ENCODE data around the gene TBPL2.
"Not testable (repeated sequence)": the region's sequence is repeated elsewhere in the genome, so short reads cannot be mapped to it uniquely, and the experiment has no call there.

TBPL2 gene

GRCh38 chr14:55473786-55474185 lies 33.4 kb upstream of the TBPL2 start:
- Mint-ChIP-seq H3K4me1 (no peaks in the 10 kb centered on the region), H3K9me3 (peaks cover 2% of the 10 kb centered on the region), H3K27me3 (ENCODE audit: low read depth) (no peaks in the 10 kb centered on the region), H3K36me3 (ENCODE audit: low read depth) (no peaks in the 10 kb centered on the region), H3K27ac (no peak overlapping the region), H3K4me3 (no peak overlapping the region)
- TF ChIP-seq CTCF (IDR thresholded peaks at IDR 0.05; ENCODE audit: unreplicated experiment in 3 of 3): no peak

GRCh38 chr14:55470025-55470424 lies 29.6 kb upstream of the TBPL2 start:
- Mint-ChIP-seq H3K27ac (no peak overlapping the region), H3K4me1 (no peaks in the 10 kb centered on the region), H3K4me3 (no peak overlapping the region), H3K27me3 (ENCODE audit: low read depth) (no peaks in the 10 kb centered on the region), H3K9me3 (peaks cover 4% of the 10 kb centered on the region), H3K36me3 (ENCODE audit: low read depth) (no peaks in the 10 kb centered on the region)
- TF ChIP-seq CTCF (IDR thresholded peaks at IDR 0.05; ENCODE audit: unreplicated experiment in 3 of 3): no peak

- TF ChIP-seq CTCF (IDR thresholded peaks at IDR 0.05; ENCODE audit: unreplicated experiment in 3 of 3): no peak
- Mint-ChIP-seq H3K9me3 (peaks cover 4% of the 10 kb centered on the region), H3K4me1 (no peaks in the 10 kb centered on the region), H3K4me3 (no peak overlapping the region), H3K27ac (no peak overlapping the region), H3K36me3 (ENCODE audit: low read depth) (no peaks in the 10 kb centered on the region), H3K27me3 (ENCODE audit: low read depth) (peaks cover 3% of the 10 kb centered on the region)
Observed at GRCh38 chr14:55467307-55467706, 26.9 kb upstream of the TBPL2 start.

- TF ChIP-seq CTCF (IDR thresholded peaks at IDR 0.05; ENCODE audit: unreplicated experiment in 3 of 3): no peak
- Mint-ChIP-seq H3K4me1 (peaks cover 11% of the 10 kb centered on the region), H3K27me3 (ENCODE audit: low read depth) (peaks cover 10% of the 10 kb centered on the region), H3K36me3 (ENCODE audit: low read depth) (no peaks in the 10 kb centered on the region), H3K27ac (no peak overlapping the region), H3K4me3 (no peak overlapping the region), H3K9me3 (peaks cover 4% of the 10 kb centered on the region)
Observed at GRCh38 chr14:55458800-55459515, 18.5 kb upstream of the TBPL2 start.

- peaks cover 4% of the 10 kb centered on the region for H3K9me3 Mint-ChIP-seq
- peaks cover 7% of the 10 kb centered on the region for H3K27me3 Mint-ChIP-seq (ENCODE audit: low read depth)
- TF ChIP-seq CTCF (IDR thresholded peaks at IDR 0.05; ENCODE audit: unreplicated experiment in 3 of 3): no peak
- peaks cover 14% of the 10 kb centered on the region for H3K4me1 Mint-ChIP-seq
- no peaks in the 10 kb centered on the region for H3K36me3 Mint-ChIP-seq (ENCODE audit: low read depth)
- no peak overlapping the region for H3K4me3 Mint-ChIP-seq
- H3K27ac Mint-ChIP-seq: no peak overlapping the region
Observed at GRCh38 chr14:55457496-55457895, 17.1 kb upstream of the TBPL2 start.

GRCh38 chr14:55456411-55456810 lies 16.0 kb upstream of the TBPL2 start:
- peaks cover 21% of the 10 kb centered on the region for H3K4me1 Mint-ChIP-seq
- not testable (repeated sequence) for H3K27ac Mint-ChIP-seq; H3K9me3 Mint-ChIP-seq; H3K36me3 Mint-ChIP-seq (ENCODE audit: low read depth); H3K4me3 Mint-ChIP-seq; H3K27me3 Mint-ChIP-seq (ENCODE audit: low read depth)
